SU-DHL-6 (cell line): Measurements from ENCODE around the gene MAPK13.

Experiments used
- CTCF ChIP-seq: fragments of 200-600 bp; sonication (generic); IDR thresholded peaks from one replicate; pipeline ENCODE4 v1.5.1; 2017; ENCODE audit warnings: antibody characterized with exemption, mild to moderate bottlenecking, low read length, moderate library complexity; ENCODE audit not compliant: insufficient read depth, poor library complexity, severe bottlenecking
- EZH2phosphoT487 ChIP-seq: fragments of 200-600 bp; sonication (generic), shearing (Covaris generic); conservative IDR thresholded peaks from 2 replicates; pipeline ENCODE4 v1.6.1; 2018; ENCODE audit warnings: mild to moderate bottlenecking, antibody characterized with exemption, low read length, moderate library complexity, mixed read lengths

- no peak for TF ChIP-seq CTCF
- TF ChIP-seq EZH2phosphoT487 = no peak
These were observed 27.5 kb upstream of the MAPK13 start for GRCh38 chr6:36102853-36103252.
